Cerebellar nuclear complex (tissue), 1 donor: Measurements from ENCODE around the gene MMAA.
"Not testable (repeated sequence)": the region's sequence is repeated elsewhere in the genome, so short reads cannot be mapped to it uniquely, and the experiment has no call there.

ENCODE experiments used
- DNase-seq, 2 experiments: peaks; one replicate each; lab custom pipeline; 2025; lab: John Stamatoyannopoulos, UW

Gene MMAA

GRCh38 chr4:145618932-145619638 lies at the start of gene MMAA:
Gene MMAA, plus strand, starts transcription at chr4:145619385. Its CDS starts 19,755 bp downstream, at chr4:145639140.
- peak; percentile 6 to 78 for DNase-seq

GRCh38 chr4:145574546-145574945 lies 44.6 kb upstream of the MMAA start:
- not testable (repeated sequence) for DNase-seq

GRCh38 chr4:145580906-145581305 lies 38.3 kb upstream of the MMAA start:
- DNase-seq = no peak

GRCh38 chr4:145583191-145584055 lies 35.8 kb upstream of the MMAA start:
- DNase-seq = no peak

- no peak for DNase-seq
Measured at GRCh38 chr4:145587088-145587754, 32.0 kb upstream of the MMAA start.

GRCh38 chr4:145589381-145589780 lies 29.8 kb upstream of the MMAA start:
- not testable (repeated sequence) for DNase-seq

GRCh38 chr4:145589916-145590702 lies 29.1 kb upstream of the MMAA start:
- no peak for DNase-seq

GRCh38 chr4:145602129-145602760 lies 16.9 kb upstream of the MMAA start:
- no peak for DNase-seq

GRCh38 chr4:145605941-145606340 lies 13.2 kb upstream of the MMAA start:
- DNase-seq = no peak

- peak in 1 of 2 experiments; percentile 23 for DNase-seq
Measured at GRCh38 chr4:145609481-145610427, 9.4 kb upstream of the MMAA start.

- DNase-seq = no peak
Measured at GRCh38 chr4:145613566-145614232, 5.5 kb upstream of the MMAA start.

- no peak for DNase-seq
Measured at GRCh38 chr4:145614233-145614610, 5.0 kb upstream of the MMAA start.

GRCh38 chr4:145618210-145618931 lies 814 bp upstream of the MMAA start:
- no peak for DNase-seq

- peak in 1 of 2 experiments; percentile 18 for DNase-seq
Measured at GRCh38 chr4:145619639-145619996, 433 bp downstream of the MMAA start.

GRCh38 chr4:145622067-145622466 lies 2.9 kb downstream of the MMAA start:
- DNase-seq = not testable (repeated sequence)

GRCh38 chr4:145623831-145624230 lies 4.6 kb downstream of the MMAA start:
- no peak for DNase-seq

- DNase-seq = no peak
Measured at GRCh38 chr4:145625677-145626622, 6.8 kb downstream of the MMAA start.

- no peak for DNase-seq
Measured at GRCh38 chr4:145626623-145626982, 7.4 kb downstream of the MMAA start.
